Stomach smooth muscle (tissue), 2 donors: Measurements from ENCODE around the gene WBP1.

Experiments
- H3K27ac ChIP-seq: one replicate; pipeline ENCODE4 v1.7.0; 2013; ENCODE audit warnings: mild to moderate bottlenecking, low read length, inconsistent platforms
- H3K27me3 ChIP-seq, 2 donors: one replicate each; pipeline ENCODE4 v1.7.0; 2013; ENCODE audit warnings: low read length in 2 of 2; ENCODE audit not compliant: insufficient read depth in 2 of 2, control insufficient read depth in 1 of 2
- H3K36me3 ChIP-seq, 2 donors: one replicate each; pipeline ENCODE4 v1.7.0; 2013; ENCODE audit warnings: low read length in 2 of 2; ENCODE audit not compliant: control insufficient read depth in 2 of 2, insufficient read depth in 2 of 2
- H3K4me1 ChIP-seq: one replicate; pipeline ENCODE4 v1.7.0; 2013; ENCODE audit warnings: low read length; ENCODE audit not compliant: control insufficient read depth, insufficient read depth
- H3K4me3 ChIP-seq, 2 donors: one replicate each; pipeline ENCODE4 v1.7.0; 2013; ENCODE audit warnings: low read length in 2 of 2
- H3K9ac ChIP-seq, 2 donors: one replicate each; pipeline ENCODE4 v1.7.0; 2013; ENCODE audit warnings: low read length in 2 of 2, mild to moderate bottlenecking in 1 of 2
- H3K9me3 ChIP-seq, 2 donors: one replicate each; pipeline ENCODE4 v1.7.0; 2013; ENCODE audit warnings: low read length in 2 of 2; ENCODE audit not compliant: control insufficient read depth in 2 of 2
- donor health status: healthy.
- donor health status: Pancreatic carcinoma.

The WBP1 gene

GRCh38 chr2:74458132-74458937 lies at the start of gene WBP1:
Gene WBP1, plus strand, starts transcription at chr2:74458438. Its CDS starts 165 bp downstream, at chr2:74458603.
- H3K4me1 ChIP-seq = peaks cover 40% of the 10 kb centered on the region
- H3K9me3 ChIP-seq = no peaks in the 10 kb centered on the region

GRCh38 chr2:74413001-74413698 lies 45.1 kb upstream of the WBP1 start:
- Histone ChIP-seq H3K4me3 (no peak overlapping the region), H3K27ac (no peak overlapping the region), H3K9ac (no peak overlapping the region), H3K27me3 (peaks cover under 1 to 14% of the 10 kb centered on the region in 2 donors), H3K9me3 (no peaks in the 10 kb centered on the region), H3K36me3 (no peaks in the 10 kb centered on the region), H3K4me1 (peaks cover 22% of the 10 kb centered on the region)

More at GRCh38 chr2:74458132-74458937, at the start of gene WBP1:
- peak within 1 kb of the TSS; percentile 95 to 97 for H3K4me3 ChIP-seq
- no peaks in the 10 kb centered on the region for H3K27me3 ChIP-seq
- H3K9ac ChIP-seq = peak within 1 kb of the TSS; percentile 85 to 92
- peaks cover 5 to 17% of the 10 kb centered on the region in 2 donors for H3K36me3 ChIP-seq
- peak within 1 kb of the TSS; percentile 95 for H3K27ac ChIP-seq

- Histone ChIP-seq H3K9me3 (no peaks in the 10 kb centered on the region), H3K4me3 (peak overlapping the region; percentile 80 to 82), H3K36me3 (no peaks in the 10 kb centered on the region), H3K4me1 (peaks cover 26% of the 10 kb centered on the region), H3K9ac (peak overlapping the region; percentile 62 to 68), H3K27me3 (peaks cover 0 to 14% of the 10 kb centered on the region in 2 donors), H3K27ac (no peak overlapping the region)
Observed at GRCh38 chr2:74414441-74414840, 43.8 kb upstream of the WBP1 start.

GRCh38 chr2:74414881-74415761 lies 43.1 kb upstream of the WBP1 start:
- no peaks in the 10 kb centered on the region for H3K36me3 ChIP-seq
- peaks cover 0 to 14% of the 10 kb centered on the region in 2 donors for H3K27me3 ChIP-seq
- H3K27ac ChIP-seq = no peak overlapping the region

GRCh38 chr2:74415762-74416395 lies 42.4 kb upstream of the WBP1 start:
- Histone ChIP-seq H3K9me3 (no peaks in the 10 kb centered on the region), H3K27ac (no peak overlapping the region), H3K36me3 (no peaks in the 10 kb centered on the region), H3K9ac (peak overlapping the region in 1 of 2 donors; percentile 62), H3K4me1 (peaks cover 26% of the 10 kb centered on the region), H3K27me3 (peaks cover 0 to 14% of the 10 kb centered on the region in 2 donors), H3K4me3 (peak overlapping the region; percentile 80 to 82)

More at GRCh38 chr2:74414881-74415761, 43.1 kb upstream of the WBP1 start:
- H3K4me3 ChIP-seq = peak overlapping the region; percentile 80 to 82
- peaks cover 26% of the 10 kb centered on the region for H3K4me1 ChIP-seq
- no peaks in the 10 kb centered on the region for H3K9me3 ChIP-seq
- peak overlapping the region; percentile 62 to 68 for H3K9ac ChIP-seq

- no peak overlapping the region for H3K27ac ChIP-seq
- H3K4me1 ChIP-seq = peaks cover 32% of the 10 kb centered on the region
- H3K9ac ChIP-seq = no peak overlapping the region
- no peaks in the 10 kb centered on the region for H3K9me3 ChIP-seq
- H3K4me3 ChIP-seq = no peak overlapping the region
- no peaks in the 10 kb centered on the region for H3K36me3 ChIP-seq
- H3K27me3 ChIP-seq = peaks cover 0 to 14% of the 10 kb centered on the region in 2 donors
Observed at GRCh38 chr2:74416778-74417177, 41.5 kb upstream of the WBP1 start.

- Histone ChIP-seq H3K27me3 (peaks cover 0 to 14% of the 10 kb centered on the region in 2 donors), H3K4me1 (peaks cover 36% of the 10 kb centered on the region), H3K36me3 (no peaks in the 10 kb centered on the region), H3K9ac (no peak overlapping the region), H3K4me3 (no peak overlapping the region), H3K27ac (no peak overlapping the region), H3K9me3 (no peaks in the 10 kb centered on the region)
Observed at GRCh38 chr2:74417197-74417596, 41.0 kb upstream of the WBP1 start.

- Histone ChIP-seq H3K27me3 (peaks cover 0 to 14% of the 10 kb centered on the region in 2 donors), H3K27ac (no peak overlapping the region), H3K9me3 (no peaks in the 10 kb centered on the region), H3K36me3 (no peaks in the 10 kb centered on the region), H3K4me1 (peaks cover 38% of the 10 kb centered on the region), H3K4me3 (no peak overlapping the region), H3K9ac (no peak overlapping the region)
Observed at GRCh38 chr2:74417763-74418162, 40.5 kb upstream of the WBP1 start.

- Histone ChIP-seq H3K4me1 (peaks cover 37% of the 10 kb centered on the region), H3K27ac (no peak overlapping the region), H3K27me3 (peaks cover 0 to 14% of the 10 kb centered on the region in 2 donors), H3K9me3 (no peaks in the 10 kb centered on the region), H3K9ac (no peak overlapping the region), H3K4me3 (no peak overlapping the region), H3K36me3 (no peaks in the 10 kb centered on the region)
Observed at GRCh38 chr2:74418312-74418711, 39.9 kb upstream of the WBP1 start.

GRCh38 chr2:74419345-74419744 lies 38.9 kb upstream of the WBP1 start:
- no peaks in the 10 kb centered on the region for H3K36me3 ChIP-seq

More at GRCh38 chr2:74419345-74419744, 38.9 kb upstream of the WBP1 start:
- no peak overlapping the region for H3K4me3 ChIP-seq
- H3K9ac ChIP-seq = no peak overlapping the region
- peaks cover 32% of the 10 kb centered on the region for H3K4me1 ChIP-seq
- no peak overlapping the region for H3K27ac ChIP-seq
- peaks cover 0 to 14% of the 10 kb centered on the region in 2 donors for H3K27me3 ChIP-seq
- H3K9me3 ChIP-seq = no peaks in the 10 kb centered on the region
